Mucosa of descending colon (tissue), 3 donors: ENCODE measurements around the gene PRSS48. TPM values are rescaled to one million over a fixed set of nuclear protein-coding genes. Genes with fewer than 3 reads are reported as not detected.
"Not testable (repeated sequence)": the region's sequence is repeated elsewhere in the genome, so short reads cannot be mapped to it uniquely, and the experiment has no call there.

Experiments
- ATAC-seq: fragments of 200-7000 bp; cut with Tn5 transposase; one replicate; pipeline ENCODE4 v1.9.1; 2020; ENCODE audit warnings: mild to moderate bottlenecking, moderate library complexity
- DNase-seq, 3 donors: peaks; one replicate each; pipeline ENCODE4 v3.0.0-alpha.2; 2020
- H3K36me3 ChIP-seq: fragments of 200-600 bp; one replicate; pipeline ENCODE4 v1.8.0; 2021; ENCODE audit warnings: low read depth, mild to moderate bottlenecking
- H3K4me1 ChIP-seq: fragments of 200-600 bp; one replicate; pipeline ENCODE4 v1.8.0; 2021; ENCODE audit warnings: low read depth, mild to moderate bottlenecking
- H3K4me3 ChIP-seq: fragments of 200-600 bp; one replicate; pipeline ENCODE4 v1.8.0; 2021; ENCODE audit warnings: mild to moderate bottlenecking
- H3K9me3 ChIP-seq: fragments of 200-600 bp; one replicate; pipeline ENCODE4 v1.8.0; 2021; ENCODE audit warnings: mild to moderate bottlenecking
- CTCF ChIP-seq: fragments of 200-600 bp; IDR thresholded peaks from one replicate; pipeline ENCODE4 v1.8.0; 2022; ENCODE audit warnings: antibody characterized with exemption, mild to moderate bottlenecking
- intact Hi-C, 2 donors: fragments of 100-400 bp; cut with DNase I in 1 of 2; cut with micrococcal nuclease in 1 of 2; formaldehyde crosslinking; loops; one replicate each; pipeline versions ENCODE4 v1.11.0 to v1.11.1; 2022; cut with DNase I, micrococcal nuclease
- total RNA-seq, 3 donors: library from RNA; stranded (reverse); fragmentation: NEBNext Ultra II Directional in 2 of 3; extraction: Animal tissue kit (Norgen Biotek cat#: 25700) in 2 of 3; gene quantifications; one replicate each; pipeline versions ENCODE4 v1.2.1 to v1.2.4, GENCODE V29; 2021 to 2023
- donor health status: DM: no; HTN: no; CAD: no; lungs with moderate emphysema.
- donor health status: DM: no; HTN: no; CAD: no.
- donor health status: DM: no; HTN: yes; CAD: no.

Gene PRSS48
- total RNA-seq, 3 donors from 2014 or later = not detected

DNA sequence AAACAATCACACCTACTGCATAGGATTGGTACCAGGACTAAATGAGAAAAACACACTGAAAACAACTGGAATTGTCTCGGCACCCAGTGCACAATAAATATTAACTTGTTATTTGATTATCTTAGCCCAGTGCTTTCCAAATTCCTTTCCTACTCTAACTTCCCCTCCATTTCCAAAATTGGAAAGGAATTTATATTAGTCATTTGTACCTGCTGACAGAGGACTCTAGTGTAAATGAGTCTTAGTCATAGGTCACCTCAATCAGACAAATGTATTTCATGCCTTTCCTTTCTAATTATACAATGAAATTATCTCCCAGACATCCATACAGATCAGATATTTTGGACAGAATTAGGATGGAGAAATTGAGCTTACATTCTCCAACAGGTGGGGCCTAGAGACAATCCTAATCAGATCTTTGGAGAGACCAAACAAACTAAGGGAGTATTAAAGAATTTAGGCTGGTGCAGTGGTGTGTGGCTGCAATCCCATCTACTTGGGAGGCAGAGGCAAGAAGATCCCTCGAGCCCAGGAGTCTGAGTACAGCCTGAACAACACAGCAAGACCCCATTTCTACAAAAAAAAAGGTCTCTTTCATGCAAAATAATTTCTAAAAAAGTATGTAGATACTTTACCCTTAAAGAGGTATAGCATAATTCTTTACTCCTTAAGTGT lies 38.4 kb downstream of the PRSS48 start:
- no peaks in the 10 kb centered on the region for H3K36me3 ChIP-seq
- TF ChIP-seq CTCF = no peak
- peaks cover 26% of the 10 kb centered on the region for H3K4me1 ChIP-seq
- peak; percentile 19 for ATAC-seq
- no peak for DNase-seq
- H3K4me3 ChIP-seq = no peak overlapping the region
- H3K9me3 ChIP-seq = no peaks in the 10 kb centered on the region
- intact Hi-C loops = no loop called here

- Histone ChIP-seq H3K4me3 (no peak overlapping the region), H3K9me3 (no peaks in the 10 kb centered on the region), H3K36me3 (no peaks in the 10 kb centered on the region), H3K4me1 (peaks cover 29% of the 10 kb centered on the region)
- TF ChIP-seq CTCF = no peak
- intact Hi-C loops = no loop called here
- no peak for DNase-seq
- ATAC-seq = peak; percentile 80
These were observed 39.7 kb downstream of the PRSS48 start for GRCh38 chr4:151316645-151317044.

DNA sequence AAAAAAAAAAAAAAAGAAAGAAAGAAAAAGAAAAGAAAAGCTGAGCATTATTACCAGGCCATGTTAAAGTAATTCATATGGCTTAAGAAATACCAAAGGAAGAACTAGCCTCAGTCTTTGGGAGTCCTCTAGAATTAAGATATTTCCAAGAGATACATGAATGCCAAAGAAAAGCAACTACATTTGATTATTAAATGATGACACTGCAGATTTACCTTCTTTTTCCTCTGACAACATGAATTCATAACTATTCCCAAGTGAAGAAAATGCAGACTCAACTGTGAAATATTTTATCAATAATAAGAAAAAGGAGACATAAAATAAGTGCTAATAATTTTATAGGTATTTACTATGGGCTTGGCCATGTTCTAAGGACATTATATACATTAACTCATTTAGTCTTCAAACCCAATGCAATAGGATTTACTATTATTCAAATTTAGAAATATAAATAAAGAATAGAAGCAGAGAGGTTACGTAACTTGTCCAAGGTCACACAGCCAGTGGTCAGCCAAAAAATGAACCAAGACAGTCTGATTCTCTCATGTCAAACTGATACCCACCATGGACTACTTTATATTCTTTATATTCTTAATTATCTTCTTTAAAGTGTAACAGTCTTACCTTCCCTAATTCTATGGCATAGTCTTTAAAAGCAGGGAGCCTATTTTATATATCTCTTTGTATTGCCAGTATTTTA lies 41.5 kb downstream of the PRSS48 start:
- H3K4me3 ChIP-seq = no peak overlapping the region
- peaks cover 44% of the 10 kb centered on the region for H3K4me1 ChIP-seq
- DNase-seq (no peak), ATAC-seq (no peak)
- intact Hi-C loops = no loop called here
- TF ChIP-seq CTCF = no peak
- H3K36me3 ChIP-seq = no peaks in the 10 kb centered on the region
- no peaks in the 10 kb centered on the region for H3K9me3 ChIP-seq

- no peaks in the 10 kb centered on the region for H3K9me3 ChIP-seq
- H3K4me1 ChIP-seq = peaks cover 39% of the 10 kb centered on the region
- TF ChIP-seq CTCF = no peak
- no peak overlapping the region for H3K4me3 ChIP-seq
- ATAC-seq (no peak), DNase-seq (no peak)
- intact Hi-C loops = no loop called here
- H3K36me3 ChIP-seq = no peaks in the 10 kb centered on the region
These were observed 42.5 kb downstream of the PRSS48 start for GRCh38 chr4:151319490-151319889.

GRCh38 chr4:151321586-151321985 lies 44.6 kb downstream of the PRSS48 start:
- no peaks in the 10 kb centered on the region for H3K9me3 ChIP-seq
- no peak for ATAC-seq
- no peak overlapping the region for H3K4me3 ChIP-seq
- no peak for TF ChIP-seq CTCF
- no peak for DNase-seq
- peaks cover 35% of the 10 kb centered on the region for H3K4me1 ChIP-seq
- intact Hi-C loops = no loop called here
- no peaks in the 10 kb centered on the region for H3K36me3 ChIP-seq

- H3K4me1 ChIP-seq = peaks cover 33% of the 10 kb centered on the region
- intact Hi-C loops = not testable (repeated sequence)
These were observed 45.2 kb downstream of the PRSS48 start for GRCh38 chr4:151322161-151322560.

More at GRCh38 chr4:151322161-151322560, 45.2 kb downstream of the PRSS48 start:
- H3K36me3 ChIP-seq, DNase-seq, ATAC-seq, H3K9me3 ChIP-seq, H3K4me3 ChIP-seq: not testable (repeated sequence)
